ENCODE results near the gene TTC23. TPM values are rescaled to one million over a fixed set of nuclear protein-coding genes. Genes with fewer than 3 reads are reported as not detected.

The TTC23 gene
- total and polyA plus RNA-seq, 9 of the 15 experiments (the other 6 are each of a cell fraction or from before 2014, with no cell fraction given) = 0.41 to 4.5 (median 2.5) TPM

GRCh38 chr15:99164119-99164518, 85.3 kb downstream of the TTC23 start:
- no peak overlapping the region for H3K27ac ChIP-seq (ENCODE audit: extremely low read depth, low read depth, low read length)
- ChIA-PET POLR2A (no interaction called here), CTCF (ENCODE audit: low intra/inter-chr PET ratio) (no interaction called here)
- H3K36me3 ChIP-seq (ENCODE audit: control insufficient read depth, insufficient read depth, low read length) = no peaks in the 10 kb centered on the region
- H3K79me2 ChIP-seq (ENCODE audit: control insufficient read depth, insufficient read depth, low read length) = no peaks in the 10 kb centered on the region
- no peak overlapping the region for H2AFZ ChIP-seq (ENCODE audit: low read depth, low read length)
- TF ChIP-seq ZBTB40 (IDR thresholded peaks at IDR 0.05) (peak; percentile 85), ZBTB40 (CRISPR knock-in tag; IDR thresholded peaks at IDR 0.05) (no peak), REST (IDR thresholded peaks at IDR 0.05; ENCODE audit: borderline replicate concordance) (no peak), REST (CRISPR knock-in tag; IDR thresholded peaks at IDR 0.05; ENCODE audit: low read depth) (no peak)
- intact Hi-C loops (cut with micrococcal nuclease) = no loop called here
- H3K4me3 ChIP-seq = no peak overlapping the region
- no TSS peak for BruUV-seq (replicated peaks)
- in situ Hi-C loops (cut with MboI) = no loop called here
- H3K4me2 ChIP-seq (ENCODE audit: insufficient read depth, low read length) = no peak overlapping the region
- H3K4me1 ChIP-seq (replicated peaks in 1 of 2; ENCODE audit: control insufficient read depth in 2 of 2, insufficient read depth in 2 of 2, low read length in 2 of 2) = no peaks in the 10 kb centered on the region
- H3K27me3 ChIP-seq (ENCODE audit: control insufficient read depth in 2 of 2, insufficient read depth in 2 of 2, low read length in 2 of 2) = peaks cover 0 to 7% of the 10 kb centered on the region in 2 experiments; a peak in 1 of 5 replicates
- FAIRE-seq = no peak
- no peaks in the 10 kb centered on the region; the same call in 1 of the 2 replicates for H4K20me1 ChIP-seq (replicated peaks; ENCODE audit: control insufficient read depth, insufficient read depth, low read length)
- H3K9me3 ChIP-seq (replicated peaks; ENCODE audit: control insufficient read depth, insufficient read depth, low read depth, low read length) = no peaks in the 10 kb centered on the region
- H3K9me1 ChIP-seq (ENCODE audit: control insufficient read depth, insufficient read depth, low read length) = no peaks in the 10 kb centered on the region
- H3K9ac ChIP-seq (ENCODE audit: insufficient read depth in 1 of 2, low read depth in 2 of 2, low read length in 2 of 2) = no peak overlapping the region
- WGBS (ENCODE audit: insufficient coverage, low coverage, missing lambda C conversion rate) = 23% methylated on average over 3 of the region's 3 CpGs
- ATAC-seq = no peak
- DNase-seq (ENCODE audit: extremely low read depth in 1 of 4, low spot score in 3 of 4) = no peak

Measured in K562 (cell line).